Measurements from ENCODE around the gene TRPC4. TPM values are rescaled to one million over a fixed set of nuclear protein-coding genes. Genes with fewer than 3 reads are reported as not detected.

Gene TRPC4
- total and polyA plus RNA-seq, 2 donors (not counting 3 experiments of a cell fraction or from before 2014, with no cell fraction given) = 0.04 to 0.64 TPM

- BruUV-seq (replicated peaks) = no TSS peak
- no peak overlapping the region for H3K4me3 ChIP-seq (replicated peaks in 1 of 3; ENCODE audit: insufficient read depth in 1 of 3, low read depth in 1 of 3, low read length in 3 of 3)
- H2AFZ ChIP-seq (ENCODE audit: low read depth, low read length) = no peak overlapping the region
- H3K9me1 ChIP-seq (replicated peaks; ENCODE audit: control insufficient read depth, extremely low read depth, insufficient read depth, low read length) = no peaks in the 10 kb centered on the region
- FAIRE-seq (no peak), DNase-seq (ENCODE audit: low read depth, low spot score) (no peak)
- no peaks in the 10 kb centered on the region for H3K27me3 ChIP-seq (ENCODE audit: control insufficient read depth in 2 of 2, insufficient read depth in 2 of 2, low read length in 2 of 2)
- H4K20me1 ChIP-seq (replicated peaks; ENCODE audit: control insufficient read depth, extremely low read depth, insufficient read depth, low read length) = no peaks in the 10 kb centered on the region
- dilution Hi-C loops (cut with MboI; ENCODE audit: extremely low pct_ligation_motif_present, low sequenced_read_pairs) (no loop called here), intact Hi-C loops (cut with micrococcal nuclease) (no loop called here)
- no peak overlapping the region for H3K9ac ChIP-seq (replicated peaks; ENCODE audit: extremely low read depth, insufficient read depth, low read length)
- H3K36me3 ChIP-seq (ENCODE audit: control insufficient read depth in 2 of 2, extremely low read depth in 1 of 2, insufficient read depth in 2 of 2, low read length in 2 of 2) = no peaks in the 10 kb centered on the region
- TF ChIP-seq MAX (IDR thresholded peaks at IDR 0.05; ENCODE audit: insufficient read depth, insufficient read length) (no peak), CTCF (IDR thresholded peaks at IDR 0.05; ENCODE audit: extremely low read depth in 1 of 2, insufficient read depth in 1 of 2, low read depth in 1 of 2, low read length in 2 of 2) (no peak), EZH2 (IDR thresholded peaks at IDR 0.05; ENCODE audit: borderline replicate concordance, low read depth, low read length, severe bottlenecking) (no peak), JUN (IDR thresholded peaks at IDR 0.05; ENCODE audit: borderline replicate concordance, insufficient read depth, insufficient read length, low read depth) (no peak), GATA2 (IDR thresholded peaks at IDR 0.05; ENCODE audit: insufficient read depth, insufficient read length, low read depth, low read length) (no peak), FOS (IDR thresholded peaks at IDR 0.05; ENCODE audit: borderline replicate concordance, insufficient read depth, low read length) (no peak), POLR2AphosphoS5 (IDR thresholded peaks at IDR 0.05; ENCODE audit: insufficient read depth, low read depth, low read length) (no peak)
- H3K4me1 ChIP-seq (ENCODE audit: control insufficient read depth, extremely low read depth, insufficient read depth, low read length) = no peaks in the 10 kb centered on the region
- POLR2A ChIA-PET = no interaction called here
- no peak overlapping the region for H3K4me2 ChIP-seq (ENCODE audit: insufficient read depth, low read length)
- no peaks in the 10 kb centered on the region for H3K9me3 ChIP-seq (replicated peaks; ENCODE audit: control insufficient read depth, insufficient read depth, low read length)
- H3K27ac ChIP-seq (ENCODE audit: insufficient read depth, low read depth, low read length) = no peak overlapping the region
- H3K79me2 ChIP-seq (ENCODE audit: control insufficient read depth, insufficient read depth, low read length) = no peaks in the 10 kb centered on the region
- CTCF ChIA-PET = no interaction called here
Measured at GRCh38 chr13:37795326-37795725, 74.2 kb downstream of the TRPC4 start.

Data from endothelial cell of umbilical vein (primary cell).